GM18951 (cell line): ENCODE measurements around the gene GNG2.

Experiments used
- POLR2A ChIP-seq: IDR thresholded peaks from 4 replicates; pipeline ENCODE4 v1.6.1; 2011; ENCODE audit warnings: mild to moderate bottlenecking; ENCODE audit not compliant: insufficient read length, insufficient read depth; ENCODE audit errors: extremely low read depth
- in situ Hi-C: fragments of 300-500 bp; cut with MboI; formaldehyde crosslinking; loops from one replicate; pipeline ENCODE4 v1.12.0; 2022; ENCODE audit warnings: low sequenced_read_pairs, mixed read lengths, inconsistent platforms; ENCODE audit not compliant: unreplicated experiment

The GNG2 gene

DNA sequence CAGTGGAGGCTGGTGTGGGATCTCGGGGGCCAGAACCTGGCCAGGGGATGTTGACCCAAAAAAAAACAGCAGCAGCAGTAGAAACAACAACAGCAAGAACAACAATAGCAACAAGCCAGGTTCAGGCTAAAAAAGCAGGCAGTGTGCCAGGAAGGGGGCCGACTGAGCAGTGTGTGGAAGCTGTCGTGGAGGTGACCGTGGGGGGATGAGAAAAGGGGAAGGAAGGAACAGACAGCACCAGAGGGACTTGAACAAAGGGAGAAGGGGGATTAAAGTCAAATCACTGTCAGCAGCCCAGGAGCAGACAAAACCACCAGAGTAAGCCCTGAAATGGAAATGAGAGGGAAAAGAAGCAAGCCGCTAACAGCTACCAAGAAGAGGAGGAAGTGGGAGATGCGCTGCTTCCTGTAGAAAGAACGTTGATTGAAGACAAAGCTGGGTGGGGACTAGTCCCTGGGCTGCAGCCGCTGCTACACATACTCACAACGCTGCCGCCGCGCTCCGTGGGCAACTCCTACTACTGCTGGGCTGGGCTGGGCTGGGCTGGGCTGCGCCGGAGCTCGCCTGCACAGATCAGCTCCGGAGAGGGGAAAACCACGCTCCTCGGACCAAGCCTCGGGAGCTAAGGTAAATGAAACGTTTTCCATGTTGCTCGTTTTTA is at the start of gene GNG2:
GNG2 (plus strand) TSS at position 449 of the 661 bp plus-strand sequence. CDS start 90,067 bp downstream, outside the sequence.
- in situ Hi-C loops = no loop called here

DNA sequence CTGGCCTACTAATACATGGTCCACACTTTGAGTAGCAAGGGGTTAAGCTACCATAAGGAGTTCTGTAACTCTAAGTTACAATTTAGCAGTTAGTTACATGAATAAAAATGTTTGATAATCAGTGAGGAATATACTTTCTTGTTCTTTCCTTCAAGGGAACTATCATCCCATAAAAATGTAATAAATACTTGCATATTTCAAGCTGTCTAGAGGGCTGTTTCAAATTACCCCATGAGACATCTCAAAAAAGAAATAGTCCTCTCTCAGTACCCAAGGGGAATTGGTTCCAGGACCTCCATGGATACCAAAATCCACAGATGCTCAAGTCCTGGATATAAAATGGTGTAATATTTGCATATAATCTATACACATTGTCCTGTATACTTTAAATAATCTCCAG is 48.7 kb upstream of the GNG2 start:
- in situ Hi-C loops = no loop called here
- TF ChIP-seq POLR2A = no peak

More for the DNA sequence above, at the start of gene GNG2:
- peak; percentile 97 for TF ChIP-seq POLR2A

DNA sequence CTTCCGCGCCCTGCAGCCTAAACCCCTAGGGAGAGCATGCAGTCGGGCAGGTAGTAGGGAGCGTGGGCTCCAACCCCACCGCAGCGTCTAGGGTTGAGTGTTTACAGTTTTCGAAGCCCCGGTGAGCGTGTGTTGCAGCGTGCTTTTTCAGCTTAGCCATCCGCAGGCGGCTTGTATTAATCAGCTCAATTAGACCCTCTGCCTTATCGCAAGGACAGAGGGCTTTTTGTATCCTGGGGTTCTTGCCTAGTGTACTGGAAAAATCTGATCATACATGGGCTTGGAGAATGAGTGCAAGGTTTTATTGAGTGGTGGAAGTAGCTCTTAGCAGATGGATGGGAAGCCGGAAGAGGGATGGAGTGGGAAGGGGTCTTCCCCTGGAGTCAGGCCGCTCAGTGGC is 44.4 kb upstream of the GNG2 start:
- in situ Hi-C loops = no loop called here
- no peak for TF ChIP-seq POLR2A

DNA sequence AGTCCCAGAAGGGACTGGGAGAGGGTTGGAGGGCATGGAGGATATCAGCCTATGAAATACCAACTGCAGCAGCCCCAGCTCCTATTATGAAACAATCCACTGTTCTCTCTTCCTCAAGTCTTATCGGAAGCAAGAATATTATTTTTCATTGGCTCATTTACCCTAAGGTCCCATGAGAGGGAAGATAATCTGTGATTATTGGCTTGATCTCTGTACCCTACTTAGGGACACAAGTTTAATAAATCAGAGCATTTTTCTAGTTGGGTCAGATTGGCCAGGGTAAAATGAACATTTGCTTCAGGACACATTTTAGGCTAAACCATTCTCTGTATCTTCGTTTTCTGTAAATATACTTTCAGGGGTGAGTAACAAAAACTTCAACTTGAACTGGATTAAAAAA is 43.1 kb upstream of the GNG2 start:
- TF ChIP-seq POLR2A = no peak
- in situ Hi-C loops = no loop called here

DNA sequence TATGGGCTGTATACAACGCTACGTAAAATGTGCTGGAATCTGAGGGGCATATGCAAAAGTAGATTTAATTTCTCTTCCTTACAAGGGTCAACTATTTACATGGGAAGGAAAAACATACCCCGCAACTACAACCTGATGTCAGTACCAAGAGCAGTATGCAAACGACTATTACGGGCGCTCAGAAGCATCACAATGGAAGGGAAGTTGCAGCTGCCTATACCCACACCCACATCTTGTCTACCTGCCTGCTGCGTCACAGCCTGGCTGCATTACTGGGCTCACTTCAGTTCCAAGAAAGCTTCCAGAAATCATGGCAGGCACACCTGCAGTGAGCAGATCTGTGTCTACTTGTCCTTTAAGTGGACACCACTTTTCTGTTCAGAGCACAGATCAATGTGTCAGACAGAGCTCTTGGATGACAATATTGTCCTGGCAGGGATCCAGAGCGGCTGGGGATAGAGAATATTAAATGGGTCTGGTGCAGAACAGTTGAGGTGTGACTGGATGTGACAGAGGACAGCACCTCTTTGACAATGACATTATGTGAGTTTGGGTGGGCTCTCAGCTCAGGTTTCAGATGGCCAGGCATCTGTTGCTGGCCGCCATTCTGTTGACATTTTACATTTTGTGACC is 41.5 kb upstream of the GNG2 start:
- in situ Hi-C loops = no loop called here
- TF ChIP-seq POLR2A = no peak

DNA sequence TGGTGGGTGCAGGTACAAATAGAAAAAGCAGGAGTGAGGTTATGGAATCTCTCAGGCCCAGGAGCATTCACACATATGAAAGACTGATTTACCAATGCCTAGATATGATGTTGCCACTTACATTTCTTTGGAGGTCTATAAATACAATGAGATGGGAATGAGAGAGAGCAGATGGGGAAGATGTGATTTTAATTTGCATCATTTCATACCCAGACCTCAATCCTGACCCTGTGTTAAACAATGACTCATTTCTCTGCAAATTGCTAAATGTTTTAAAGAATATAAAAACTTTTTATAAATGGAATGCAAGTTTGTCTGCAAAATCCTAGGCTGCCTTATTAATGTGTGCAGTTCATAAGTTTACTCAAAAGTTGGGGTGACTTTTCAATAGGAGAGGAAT is 38.6 kb upstream of the GNG2 start:
- in situ Hi-C loops = no loop called here
- TF ChIP-seq POLR2A = no peak

DNA sequence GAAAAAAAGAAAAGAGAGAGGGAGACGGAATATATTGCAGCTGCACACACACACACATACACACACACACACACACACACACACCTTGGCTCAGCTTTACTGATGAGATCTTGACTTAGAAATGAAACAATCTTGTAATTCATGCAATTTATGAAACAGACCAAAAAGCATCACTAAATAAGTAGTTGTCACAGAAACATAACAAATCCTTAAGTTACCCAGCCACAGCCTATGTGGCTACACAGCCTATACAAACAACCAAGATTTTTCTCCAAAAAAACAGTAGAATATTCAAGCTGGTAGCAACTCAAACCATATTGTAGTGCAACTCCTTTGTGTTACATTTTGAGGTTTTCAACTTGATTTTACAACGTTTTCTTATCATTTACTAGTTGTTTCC is 37.9 kb upstream of the GNG2 start:
- in situ Hi-C loops = no loop called here

DNA sequence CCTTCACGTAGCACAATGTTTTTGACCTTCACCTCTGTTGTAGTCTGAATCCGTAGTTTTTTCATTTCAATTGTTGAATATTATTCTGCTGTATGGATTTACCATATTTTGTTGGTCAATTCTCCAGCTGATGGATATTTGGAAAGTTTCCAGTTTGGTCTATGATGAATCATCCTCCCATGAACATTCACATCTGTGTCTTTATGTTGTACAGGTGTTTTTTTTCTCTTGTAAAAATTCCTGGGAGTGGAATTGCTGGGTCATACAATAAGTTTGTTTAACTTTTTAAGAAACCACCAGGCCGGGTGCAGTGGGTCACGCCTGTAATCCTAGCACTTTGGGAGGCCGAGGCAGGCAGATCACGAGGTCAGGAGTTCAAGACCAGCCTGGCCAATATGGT is 36.7 kb upstream of the GNG2 start:
- no peak for TF ChIP-seq POLR2A
- in situ Hi-C loops = no loop called here

More for the DNA sequence above, 37.9 kb upstream of the GNG2 start:
- TF ChIP-seq POLR2A = no peak

DNA sequence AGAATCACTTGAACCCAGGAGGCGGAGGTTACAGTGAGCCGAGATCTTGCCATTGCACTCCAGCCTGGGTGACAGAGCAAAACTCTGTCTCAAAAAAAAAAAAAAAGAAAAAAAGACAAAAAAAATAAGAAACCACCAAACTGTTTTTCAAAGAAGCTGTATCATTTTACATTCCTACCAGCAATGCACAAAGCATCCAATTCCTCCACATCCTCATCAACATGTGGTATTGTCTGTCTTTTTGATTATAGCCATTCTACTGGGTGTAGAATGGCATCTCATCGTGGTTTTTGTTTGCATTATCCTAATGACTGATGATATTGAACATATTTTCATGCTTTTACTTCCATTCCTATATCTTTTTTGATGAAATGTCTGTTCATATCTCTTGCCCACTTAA is 36.2 kb upstream of the GNG2 start:
- TF ChIP-seq POLR2A = no peak
- in situ Hi-C loops = no loop called here

DNA sequence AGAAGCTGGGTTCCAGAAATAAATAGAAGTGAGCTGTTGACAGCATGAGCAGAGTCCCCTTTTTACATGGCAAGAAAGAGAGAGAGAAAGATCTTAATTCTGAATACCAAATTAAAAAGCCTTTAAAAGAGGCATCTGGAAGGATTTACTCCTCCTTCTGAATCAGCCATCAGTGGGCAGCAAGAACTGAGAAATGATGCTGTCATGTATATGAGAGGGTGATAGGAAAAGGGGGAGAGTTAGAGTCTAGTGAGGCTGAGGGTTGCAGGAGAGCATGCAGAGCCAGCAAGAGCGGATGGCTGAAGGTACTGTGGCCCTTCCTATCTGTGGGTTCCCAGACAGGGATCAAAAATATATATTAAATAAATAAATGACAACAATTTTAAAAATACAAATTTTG is 34.5 kb upstream of the GNG2 start:
- in situ Hi-C loops = no loop called here
- TF ChIP-seq POLR2A = no peak

DNA sequence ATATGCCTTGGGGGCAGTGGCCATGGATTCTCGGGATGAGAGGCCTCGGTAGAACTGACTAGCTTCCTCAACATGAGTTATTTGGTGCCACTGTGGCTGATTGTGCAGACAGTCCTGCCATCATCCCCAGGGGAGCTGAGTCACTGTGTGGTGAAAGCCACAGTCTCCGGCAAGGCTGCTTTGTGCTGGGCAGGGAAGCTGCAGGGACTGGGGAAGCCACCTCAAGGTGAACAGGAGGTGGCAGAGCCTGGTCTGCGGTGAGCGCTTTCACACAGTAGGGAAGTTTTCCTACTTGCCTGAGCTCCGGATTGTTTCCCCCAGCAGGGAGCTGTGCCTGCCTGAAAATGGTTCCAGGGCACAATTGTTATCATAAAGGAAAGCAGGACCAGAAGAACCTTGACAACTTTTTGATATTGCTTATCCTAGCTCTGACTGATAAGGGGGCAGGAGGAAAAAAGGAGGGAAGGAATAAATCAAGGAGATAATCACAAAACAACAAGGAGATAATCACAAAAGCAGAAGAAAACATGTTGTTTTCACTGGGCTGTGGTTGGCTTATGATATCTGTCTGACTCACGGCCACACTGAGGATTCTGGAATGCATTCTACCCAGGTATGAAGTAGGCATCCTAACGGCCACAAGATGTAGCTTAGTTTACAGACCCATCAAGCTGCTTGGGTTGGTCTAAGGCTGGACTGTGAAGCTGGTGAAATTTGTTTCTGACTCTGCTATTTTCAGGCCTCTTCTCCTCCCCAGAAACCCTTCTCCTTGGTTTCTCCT is 32.2 kb upstream of the GNG2 start:
- no peak for TF ChIP-seq POLR2A
- in situ Hi-C loops = no loop called here

DNA sequence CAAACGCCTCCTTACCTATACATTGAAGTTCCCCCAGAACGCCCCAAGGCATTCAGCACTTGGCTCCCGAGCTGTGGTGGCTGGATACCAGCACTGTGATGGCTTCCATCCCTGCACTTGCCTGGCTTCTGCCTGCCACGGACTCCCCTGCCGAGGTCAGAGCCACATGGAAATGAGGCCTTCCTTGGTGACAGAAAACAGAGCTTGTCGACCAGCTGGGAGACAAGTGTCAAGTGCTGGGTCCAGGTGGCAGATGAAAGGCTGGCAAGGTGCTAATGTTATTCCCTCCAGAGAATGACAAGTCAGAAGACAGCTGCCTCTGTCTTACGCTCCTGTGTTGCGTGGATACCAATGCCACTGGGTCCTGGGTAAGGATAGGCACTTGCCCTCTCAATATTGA is 26.2 kb upstream of the GNG2 start:
- TF ChIP-seq POLR2A = no peak
- in situ Hi-C loops = no loop called here

DNA sequence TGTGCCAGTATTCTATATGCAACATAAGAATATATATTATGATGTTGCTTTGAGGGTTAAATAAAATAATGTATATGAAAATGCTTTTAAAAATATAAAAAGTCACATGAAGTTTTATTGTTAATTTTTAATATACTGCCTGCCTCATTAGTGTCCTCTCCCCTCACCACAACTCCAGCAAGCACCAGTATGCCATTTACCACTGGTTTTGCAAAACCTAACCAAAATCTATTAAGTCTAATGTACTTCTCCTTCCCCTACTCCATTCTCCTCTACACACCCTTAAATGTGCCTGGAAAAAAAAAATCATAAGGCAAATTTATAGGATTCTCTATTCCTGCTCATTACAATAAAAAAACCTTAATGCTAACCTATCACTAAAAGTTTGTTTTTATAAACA is 24.0 kb upstream of the GNG2 start:
- no peak for TF ChIP-seq POLR2A
- in situ Hi-C loops = no loop called here

DNA sequence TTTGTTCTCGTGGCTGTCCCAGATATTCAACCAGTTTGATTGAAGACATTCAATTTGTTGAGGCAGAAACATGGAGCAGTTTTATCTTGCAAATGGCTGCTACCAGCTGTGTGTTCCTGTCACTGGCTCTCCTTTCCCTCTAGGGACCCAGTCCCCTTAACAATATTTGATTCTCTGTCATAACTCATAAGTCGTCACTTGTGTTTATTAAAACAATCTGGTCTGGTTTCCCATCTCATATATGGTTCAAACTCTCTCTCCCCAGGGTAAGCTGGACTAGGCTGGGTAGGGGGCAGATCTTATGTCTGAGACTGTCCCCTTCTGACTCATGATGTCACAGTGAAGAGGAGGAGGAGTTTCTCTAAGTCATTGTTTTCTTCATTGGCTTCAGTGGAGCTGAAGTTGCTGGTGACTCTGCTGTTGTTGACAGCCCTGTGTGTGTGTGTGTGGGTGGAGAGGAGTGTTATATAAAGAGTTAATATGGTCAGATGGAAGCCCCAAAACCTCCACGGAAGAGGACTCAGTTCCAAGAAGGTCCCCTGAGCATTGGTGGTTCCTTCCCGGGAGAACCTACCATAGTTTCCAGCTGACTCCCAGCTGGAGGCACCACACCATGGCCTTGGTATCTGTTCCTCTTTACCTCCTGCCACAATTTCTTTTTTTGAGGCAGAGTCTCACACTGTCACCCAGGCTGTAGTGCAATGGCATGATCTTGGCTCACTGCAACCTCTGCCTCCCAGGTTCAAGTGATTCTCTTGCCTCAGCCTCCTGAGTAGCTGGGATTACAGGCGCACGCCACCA is 16.1 kb upstream of the GNG2 start:
- in situ Hi-C loops = loop anchor here (10.0 kb wide), 1 partner anchor 131 kb away; no protein-coding TSS in a partner anchor

More for the DNA sequence above, 16.1 kb upstream of the GNG2 start:
- no peak for TF ChIP-seq POLR2A
